Cardiac muscle cell (in vitro differentiated cells and primary cell): ENCODE measurements around the gene PTPRM. TPM values are rescaled to one million over a fixed set of nuclear protein-coding genes. Genes with fewer than 3 reads are reported as not detected.

Experiments
- DNase-seq, 2 donors: peaks; one replicate each; pipeline versions ENCODE4 v3.0.0 to v3.0.0-alpha.2; 2010 to 2017; ENCODE audit warnings: low read depth in 1 of 2, low spot score in 1 of 2
- H3K27ac ChIP-seq: fragments of 200-600 bp; sonication (generic); 2 replicates; pipeline ENCODE4 v1.5.1; 2016
- H3K27me3 ChIP-seq: fragments of 200-600 bp; sonication (generic); 2 replicates; pipeline ENCODE4 v1.6.0; 2016; ENCODE audit warnings: control low read depth
- H3K36me3 ChIP-seq: fragments of 200-600 bp; sonication (generic); 2 replicates; pipeline ENCODE4 v1.5.1; 2016; ENCODE audit warnings: control low read depth
- H3K4me1 ChIP-seq: fragments of 200-600 bp; sonication (generic); 2 replicates; pipeline ENCODE4 v1.8.1; 2017; ENCODE audit warnings: low read depth, mild to moderate bottlenecking, mixed run types
- H3K4me3 ChIP-seq: fragments of 200-600 bp; sonication (generic); 2 replicates; pipeline ENCODE4 v1.5.1; 2016; ENCODE audit warnings: mild to moderate bottlenecking
- H3K9me3 ChIP-seq: fragments of 200-600 bp; sonication (generic); 2 replicates; pipeline ENCODE4 v1.5.1; 2017; ENCODE audit warnings: low read depth, mild to moderate bottlenecking, control low read depth
- CTCF ChIP-seq: IDR thresholded peaks from 2 replicates; pipeline ENCODE4 v1.5.1; 2012; ENCODE audit warnings: low read depth, mild to moderate bottlenecking, low read length
- polyA plus RNA-seq: library from polyadenylated mRNA; unstranded; fragments of >200 nt; fragmentation: Nextera tagmentation; extraction: Ambion mirVana; gene quantifications from 2 replicates; pipeline ENCODE4 v1.2.1, GENCODE V29; 2016
- total RNA-seq: library from RNA; depleted of rRNA; stranded (reverse); fragments of >200 nt; gene quantifications from 2 replicates; pipeline ENCODE4 v1.2.3, GENCODE V29; 2016

The PTPRM gene
- total and polyA plus RNA-seq, 2 experiments from 2014 or later: 26.5 to 48.8 TPM

GRCh38 chr18:8030201-8030600 lies 463.1 kb downstream of the PTPRM start:
- H3K4me1 ChIP-seq: no peaks in the 10 kb centered on the region
- no peak for DNase-seq
- TF ChIP-seq CTCF: no peak
- no peaks in the 10 kb centered on the region for H3K9me3 ChIP-seq
- no peak overlapping the region for H3K27ac ChIP-seq
- no peaks in the 10 kb centered on the region for H3K27me3 ChIP-seq
- H3K4me3 ChIP-seq: no peak overlapping the region
- H3K36me3 ChIP-seq: no peaks in the 10 kb centered on the region

- no peak for DNase-seq
- H3K9me3 ChIP-seq: no peaks in the 10 kb centered on the region
- H3K27ac ChIP-seq: no peak overlapping the region
- no peaks in the 10 kb centered on the region for H3K36me3 ChIP-seq
- no peaks in the 10 kb centered on the region for H3K27me3 ChIP-seq
- no peak overlapping the region for H3K4me3 ChIP-seq
- no peak for TF ChIP-seq CTCF
- no peaks in the 10 kb centered on the region for H3K4me1 ChIP-seq
These were observed 464.4 kb downstream of the PTPRM start for GRCh38 chr18:8031496-8031895.

GRCh38 chr18:8034674-8035073 lies 467.6 kb downstream of the PTPRM start:
- Histone ChIP-seq H3K36me3 (no peaks in the 10 kb centered on the region), H3K9me3 (no peaks in the 10 kb centered on the region), H3K4me3 (no peak overlapping the region), H3K4me1 (no peaks in the 10 kb centered on the region), H3K27ac (no peak overlapping the region), H3K27me3 (no peaks in the 10 kb centered on the region)
- no peak for DNase-seq
- no peak for TF ChIP-seq CTCF

GRCh38 chr18:8036551-8036950 lies 469.4 kb downstream of the PTPRM start:
- no peaks in the 10 kb centered on the region for H3K9me3 ChIP-seq
- no peak overlapping the region for H3K27ac ChIP-seq
- no peaks in the 10 kb centered on the region for H3K36me3 ChIP-seq
- DNase-seq: no peak
- no peak for TF ChIP-seq CTCF
- H3K27me3 ChIP-seq: no peaks in the 10 kb centered on the region
- peaks cover 2% of the 10 kb centered on the region for H3K4me1 ChIP-seq
- H3K4me3 ChIP-seq: no peak overlapping the region

GRCh38 chr18:8037296-8037695 lies 470.2 kb downstream of the PTPRM start:
- Histone ChIP-seq H3K4me3 (no peak overlapping the region), H3K9me3 (no peaks in the 10 kb centered on the region), H3K27me3 (no peaks in the 10 kb centered on the region), H3K4me1 (peaks cover 6% of the 10 kb centered on the region), H3K27ac (no peak overlapping the region), H3K36me3 (no peaks in the 10 kb centered on the region)
- no peak for DNase-seq
- no peak for TF ChIP-seq CTCF

- no peak for DNase-seq
- Histone ChIP-seq H3K4me3 (no peak overlapping the region), H3K4me1 (peaks cover 10% of the 10 kb centered on the region), H3K27ac (no peak overlapping the region), H3K27me3 (no peaks in the 10 kb centered on the region), H3K36me3 (no peaks in the 10 kb centered on the region), H3K9me3 (no peaks in the 10 kb centered on the region)
- no peak for TF ChIP-seq CTCF
These were observed 472.9 kb downstream of the PTPRM start for GRCh38 chr18:8040021-8040420.
